WTC11 (cell line): ENCODE measurements around the gene ZC3H13. TPM values are rescaled to one million over a fixed set of nuclear protein-coding genes. Genes with fewer than 3 reads are reported as not detected.
"Not testable (repeated sequence)": the region's sequence is repeated elsewhere in the genome, so short reads cannot be mapped to it uniquely, and the experiment has no call there.

Experiments used
- ATAC-seq: fragments of 200-7000 bp; cut with Tn5 transposase; 2 replicates; pipeline ENCODE4 v1.10.0; 2021; ENCODE audit warnings: mild to moderate bottlenecking, moderate library complexity
- CTCF ChIA-PET: fragments of 300-600 bp; sonication (Branson Sonifier 250); formaldehyde crosslinking; loops from one replicate; lab custom pipeline; 2021; ENCODE audit warnings: antibody characterized with exemption; lab: Charles Lee
- POLR2A ChIA-PET: fragments of 350-600 bp; sonication (Branson Sonifier 250); formaldehyde crosslinking; loops from one replicate; lab custom pipeline; 2021; ENCODE audit warnings: antibody characterized with exemption; lab: Charles Lee
- DNase-seq: peaks from one replicate; pipeline ENCODE4 v3.0.0; 2021; ENCODE audit warnings: low spot score
- H3K27ac Mint-ChIP-seq: 2 replicates; pipeline ENCODE4 v1.8.0; 2021; ENCODE audit warnings: mixed read lengths
- H3K27me3 Mint-ChIP-seq: 2 replicates; pipeline ENCODE4 v1.8.0; 2021; ENCODE audit warnings: low read depth, mild to moderate bottlenecking, moderate library complexity, mixed read lengths
- H3K36me3 Mint-ChIP-seq: 2 replicates; pipeline ENCODE4 v1.8.0; 2021; ENCODE audit warnings: mixed read lengths
- H3K4me1 Mint-ChIP-seq: 2 replicates; pipeline ENCODE4 v1.8.0; 2022; ENCODE audit warnings: mixed read lengths
- H3K4me3 Mint-ChIP-seq: 2 replicates; pipeline ENCODE4 v1.8.0; 2021; ENCODE audit warnings: mild to moderate bottlenecking, moderate library complexity, mixed read lengths
- H3K9me3 Mint-ChIP-seq: 2 replicates; pipeline ENCODE4 v1.8.0; 2021; ENCODE audit warnings: mixed read lengths
- ATF6 ChIP-seq: sonication (generic); formaldehyde crosslinking; IDR thresholded peaks from 2 replicates; pipeline ENCODE4 v1.8.1; 2023; ENCODE audit warnings: mild to moderate bottlenecking, missing genetic modification reagents
- CDX4 ChIP-seq: fragments of 250-450 bp; sonication (Bioruptor Pico); IDR thresholded peaks from 2 replicates; pipeline ENCODE4 v1.9.0; 2021; ENCODE audit warnings: moderate library complexity, mild to moderate bottlenecking, inconsistent platforms, borderline replicate concordance
- CREB1 ChIP-seq: sonication (generic); formaldehyde crosslinking; IDR thresholded peaks from 2 replicates; pipeline ENCODE4 v1.8.0; 2023; ENCODE audit warnings: mild to moderate bottlenecking, missing genetic modification reagents
- CREM ChIP-seq: sonication (generic); formaldehyde crosslinking; IDR thresholded peaks from 2 replicates; pipeline ENCODE4 v1.8.1; 2022; ENCODE audit warnings: mild to moderate bottlenecking, missing genetic modification reagents, moderate library complexity
- E2F1 ChIP-seq: sonication (generic); formaldehyde crosslinking; IDR thresholded peaks from 2 replicates; pipeline ENCODE4 v1.8.0; 2022; ENCODE audit warnings: mild to moderate bottlenecking, missing genetic modification reagents
- E2F4 ChIP-seq: sonication (generic); formaldehyde crosslinking; IDR thresholded peaks from 2 replicates; pipeline ENCODE4 v1.8.1; 2022; ENCODE audit warnings: low read depth, mild to moderate bottlenecking, moderate library complexity, missing genetic modification reagents, borderline replicate concordance
- ELF4 ChIP-seq: sonication (generic); formaldehyde crosslinking; IDR thresholded peaks from 2 replicates; pipeline ENCODE4 v1.8.1; 2022; ENCODE audit warnings: low read depth, mild to moderate bottlenecking, moderate library complexity, missing genetic modification reagents
- EMX1 ChIP-seq: fragments of 250-450 bp; sonication (Bioruptor Pico); IDR thresholded peaks from 2 replicates; pipeline ENCODE4 v1.8.0; 2021; ENCODE audit warnings: mild to moderate bottlenecking
- HMGXB4 ChIP-seq: sonication (generic); formaldehyde crosslinking; IDR thresholded peaks from 2 replicates; pipeline ENCODE4 v1.8.1; 2023; ENCODE audit warnings: mild to moderate bottlenecking, moderate library complexity, missing genetic modification reagents
- JUN ChIP-seq: sonication (generic); formaldehyde crosslinking; IDR thresholded peaks from 2 replicates; pipeline ENCODE4 v1.8.0; 2023; ENCODE audit warnings: mild to moderate bottlenecking, missing genetic modification reagents
- MAX ChIP-seq: sonication (generic); formaldehyde crosslinking; IDR thresholded peaks from 2 replicates; pipeline ENCODE4 v1.8.0; 2022; ENCODE audit warnings: mild to moderate bottlenecking, missing genetic modification reagents
- NFYB ChIP-seq: sonication (generic); formaldehyde crosslinking; conservative IDR thresholded peaks from 2 replicates; pipeline ENCODE4 v1.8.0; 2022; ENCODE audit warnings: low read depth, missing genetic modification reagents
- PRDM15 ChIP-seq: sonication (generic); formaldehyde crosslinking; IDR thresholded peaks from 2 replicates; pipeline ENCODE4 v1.8.0; 2022; ENCODE audit warnings: missing genetic modification reagents
- SMAD3 ChIP-seq: sonication (generic); formaldehyde crosslinking; IDR thresholded peaks from 2 replicates; pipeline ENCODE4 v1.8.0; 2022; ENCODE audit warnings: missing genetic modification reagents, mild to moderate bottlenecking, borderline replicate concordance
- SMAD4 ChIP-seq: sonication (generic); formaldehyde crosslinking; IDR thresholded peaks from 2 replicates; pipeline ENCODE4 v1.8.0; 2022; ENCODE audit warnings: mild to moderate bottlenecking, missing genetic modification reagents
- STAT6 ChIP-seq: sonication (generic); formaldehyde crosslinking; conservative IDR thresholded peaks from 2 replicates; pipeline ENCODE4 v1.8.1; 2023; ENCODE audit warnings: mild to moderate bottlenecking, low read depth, missing genetic modification reagents, moderate library complexity
- TEAD1 ChIP-seq: sonication (generic); formaldehyde crosslinking; IDR thresholded peaks from 2 replicates; pipeline ENCODE4 v1.8.0; 2022; ENCODE audit warnings: mild to moderate bottlenecking, missing genetic modification reagents
- TEAD4 ChIP-seq: sonication (generic); formaldehyde crosslinking; IDR thresholded peaks from 2 replicates; pipeline ENCODE4 v1.8.0; 2022; ENCODE audit warnings: mild to moderate bottlenecking, missing genetic modification reagents
- TP53 ChIP-seq: sonication (generic); formaldehyde crosslinking; IDR thresholded peaks from 2 replicates; pipeline ENCODE4 v1.8.1; 2023; ENCODE audit warnings: mild to moderate bottlenecking, missing genetic modification reagents
- ZNF219 ChIP-seq: sonication (generic); formaldehyde crosslinking; IDR thresholded peaks from 2 replicates; pipeline ENCODE4 v1.8.0; 2023; ENCODE audit warnings: missing genetic modification reagents, mild to moderate bottlenecking, borderline replicate concordance
- ZNF671 ChIP-seq: fragments of 250-450 bp; sonication (Bioruptor Pico); IDR thresholded peaks from 2 replicates; pipeline ENCODE4 v1.8.0; 2021; ENCODE audit warnings: mild to moderate bottlenecking
- total RNA-seq: library from RNA; stranded (reverse); gene quantifications from 3 replicates; pipeline ENCODE4 v1.2.3, GENCODE V29; 2021

Gene ZC3H13
- total RNA-seq, 1 experiment from 2014 or later: 49.7 TPM

- H3K4me3 Mint-ChIP-seq: no peak overlapping the region
- peaks cover 40% of the 10 kb centered on the region for H3K36me3 Mint-ChIP-seq
- ATAC-seq (no peak), DNase-seq (no peak)
- TF ChIP-seq TP53 (CRISPR knock-in tag) (no peak), E2F4 (no peak), CREB1 (CRISPR knock-in tag) (no peak), TEAD1 (CRISPR knock-in tag) (no peak), NFYB (no peak), ZNF671 (no peak), EMX1 (CRISPR knock-in tag) (no peak), HMGXB4 (no peak), STAT6 (CRISPR knock-in tag) (no peak), JUN (no peak), ATF6 (CRISPR knock-in tag) (no peak), ELF4 (no peak), ZNF219 (CRISPR knock-in tag) (no peak), CREM (no peak)
- H3K4me1 Mint-ChIP-seq: no peaks in the 10 kb centered on the region
- no peaks in the 10 kb centered on the region for H3K27me3 Mint-ChIP-seq
- POLR2A ChIA-PET: interaction anchor here (0.7 kb wide), 1 partner anchor 14 kb away, joined by 3 read pairs; no protein-coding TSS in a partner anchor
- CTCF ChIA-PET: no interaction called here
- H3K9me3 Mint-ChIP-seq: no peaks in the 10 kb centered on the region
- no peak overlapping the region for H3K27ac Mint-ChIP-seq
These were observed 62.9 kb downstream of the ZC3H13 start for GRCh38 chr13:45989607-45990006.

GRCh38 chr13:45981127-45981526 lies 71.4 kb downstream of the ZC3H13 start:
- H3K4me3 Mint-ChIP-seq, POLR2A ChIA-PET, H3K27me3 Mint-ChIP-seq, H3K9me3 Mint-ChIP-seq, ATAC-seq, H3K4me1 Mint-ChIP-seq, CTCF ChIA-PET, H3K27ac Mint-ChIP-seq, DNase-seq: not testable (repeated sequence)
- peaks cover 49% of the 10 kb centered on the region for H3K36me3 Mint-ChIP-seq

GRCh38 chr13:45975337-45975736 lies 77.2 kb downstream of the ZC3H13 start:
- ATAC-seq (no peak), DNase-seq (no peak)
- POLR2A ChIA-PET: no interaction called here
- Mint-ChIP-seq H3K27me3 (no peaks in the 10 kb centered on the region), H3K4me3 (no peak overlapping the region), H3K4me1 (peaks cover 5% of the 10 kb centered on the region; the same call in 1 of the 2 replicates), H3K27ac (peak overlapping the region; percentile 0; the same call in 1 of the 2 replicates), H3K36me3 (peaks cover 40% of the 10 kb centered on the region), H3K9me3 (no peaks in the 10 kb centered on the region)
- CTCF ChIA-PET: no interaction called here
- TF ChIP-seq CDX4 (CRISPR knock-in tag) (no peak), SMAD4 (CRISPR knock-in tag) (no peak), E2F1 (CRISPR knock-in tag) (no peak), TP53 (CRISPR knock-in tag) (no peak), TEAD4 (CRISPR knock-in tag) (no peak), SMAD3 (no peak), PRDM15 (no peak), MAX (CRISPR knock-in tag) (no peak)
